Smooth muscle cell (in vitro differentiated cells): Measurements from ENCODE around the gene MYRFL. TPM values are rescaled to one million over a fixed set of nuclear protein-coding genes. Genes with fewer than 3 reads are reported as not detected.

Experiments
- DNase-seq: peaks from one replicate; lab custom pipeline; 2025; ENCODE audit not compliant: unreplicated experiment; lab: John Stamatoyannopoulos, UW
- H2AFZ ChIP-seq: fragments of 200-600 bp; sonication (generic); 2 replicates; pipeline ENCODE4 v1.6.0; 2016; ENCODE audit warnings: antibody characterized with exemption, low read depth, mild to moderate bottlenecking
- H3F3A ChIP-seq: fragments of 200-600 bp; sonication (generic); 2 replicates; pipeline ENCODE4 v1.6.0; 2017; ENCODE audit warnings: antibody characterized with exemption, low read depth
- H3K27ac ChIP-seq: fragments of 200-600 bp; sonication (generic); 2 replicates; pipeline ENCODE4 v1.5.1; 2016; ENCODE audit warnings: low read depth, mild to moderate bottlenecking
- H3K27me3 ChIP-seq: fragments of 200-600 bp; sonication (generic); 2 replicates; pipeline ENCODE4 v1.6.1; 2016; ENCODE audit warnings: low read depth, mild to moderate bottlenecking
- H3K36me3 ChIP-seq: fragments of 200-600 bp; sonication (generic); 2 replicates; pipeline ENCODE4 v1.5.1; 2016; ENCODE audit warnings: low read depth
- H3K4me1 ChIP-seq: fragments of 200-600 bp; sonication (generic); 2 replicates; pipeline ENCODE4 v1.5.1; 2016; ENCODE audit warnings: low read depth
- H3K4me2 ChIP-seq: fragments of 200-600 bp; sonication (generic); 2 replicates; pipeline ENCODE4 v1.6.0; 2016; ENCODE audit warnings: mild to moderate bottlenecking
- H3K4me3 ChIP-seq: fragments of 200-600 bp; sonication (generic); 2 replicates; pipeline ENCODE4 v1.5.1; 2016; ENCODE audit warnings: mild to moderate bottlenecking
- H3K79me2 ChIP-seq: fragments of 200-600 bp; sonication (generic); 2 replicates; pipeline ENCODE4 v1.6.0; 2016; ENCODE audit warnings: low read depth, mild to moderate bottlenecking
- H3K9ac ChIP-seq: fragments of 200-600 bp; sonication (generic); 2 replicates; pipeline ENCODE4 v1.6.0; 2016; ENCODE audit warnings: low read depth
- H3K9me3 ChIP-seq: fragments of 200-600 bp; sonication (generic); replicated peaks from 2 replicates; pipeline ENCODE4 v1.5.1; 2016; ENCODE audit warnings: low read depth
- H4K20me1 ChIP-seq: fragments of 200-600 bp; sonication (generic); 2 replicates; pipeline ENCODE4 v1.6.0; 2016; ENCODE audit warnings: low read depth
- CTCF ChIP-seq: fragments of 200-600 bp; sonication (generic); IDR thresholded peaks from 2 replicates; pipeline ENCODE4 v1.5.1; 2017; ENCODE audit warnings: borderline replicate concordance, mild to moderate bottlenecking, antibody characterized with exemption; ENCODE audit not compliant: insufficient read depth, poor library complexity, severe bottlenecking
- WGBS: methylation state at CpG from one replicate; pipeline ENCODE4 v1.1.7; 2016; ENCODE audit warnings: low lambda C conversion rate; 5-methylcytosine and 5-hydroxymethylcytosine counted together
- polyA plus RNA-seq: library from polyadenylated mRNA; unstranded; fragments of >200 nt; fragmentation: Nextera tagmentation; extraction: Ambion mirVana; gene quantifications from 2 replicates; pipeline ENCODE4 v1.2.1, GENCODE V29; 2016
- total RNA-seq: library from RNA; depleted of rRNA; stranded (reverse); fragments of >200 nt; gene quantifications from 2 replicates; pipeline ENCODE4 v1.2.3, GENCODE V29; 2014

Gene MYRFL
- total and polyA plus RNA-seq, 2 experiments from 2014 or later, result not detected

- Histone ChIP-seq H3K27ac (no peak overlapping the region), H3K4me3 (no peak overlapping the region), H3K36me3 (no peaks in the 10 kb centered on the region), H4K20me1 (no peaks in the 10 kb centered on the region), H3F3A (no peaks in the 10 kb centered on the region), H3K9me3 (no peaks in the 10 kb centered on the region), H3K27me3 (no peaks in the 10 kb centered on the region), H2AFZ (no peak overlapping the region), H3K9ac (no peak overlapping the region), H3K4me1 (no peaks in the 10 kb centered on the region), H3K79me2 (no peaks in the 10 kb centered on the region), H3K4me2 (no peak overlapping the region)
- DNase-seq, result no peak
- TF ChIP-seq CTCF, result no peak
- 97% methylated on average over 2 of the region's 2 CpGs for WGBS
These were observed 90.9 kb downstream of the MYRFL start for GRCh38 chr12:69915964-69916363.

- no peak for DNase-seq
- H3K9ac ChIP-seq, result peak overlapping the region; percentile 15
- H3K4me1 ChIP-seq, result no peaks in the 10 kb centered on the region
- no peaks in the 10 kb centered on the region for H4K20me1 ChIP-seq
- H3K27ac ChIP-seq, result peak overlapping the region; percentile 47
- 44% methylated on average over 5 of the region's 5 CpGs for WGBS
- H3K9me3 ChIP-seq, result no peaks in the 10 kb centered on the region
- peak overlapping the region; percentile 77 for H3K4me2 ChIP-seq
- peak overlapping the region; percentile 99 for H2AFZ ChIP-seq
- no peaks in the 10 kb centered on the region for H3K27me3 ChIP-seq
- H3K36me3 ChIP-seq, result no peaks in the 10 kb centered on the region
- H3K4me3 ChIP-seq, result no peak overlapping the region
- H3K79me2 ChIP-seq, result no peaks in the 10 kb centered on the region
- H3F3A ChIP-seq, result no peaks in the 10 kb centered on the region
- no peak for TF ChIP-seq CTCF
These were observed 91.7 kb downstream of the MYRFL start for GRCh38 chr12:69916544-69917235.

- Histone ChIP-seq H3K9me3 (no peaks in the 10 kb centered on the region), H2AFZ (no peak overlapping the region), H3K27ac (no peak overlapping the region), H3F3A (no peaks in the 10 kb centered on the region), H3K4me2 (no peak overlapping the region), H3K4me3 (no peak overlapping the region), H4K20me1 (no peaks in the 10 kb centered on the region), H3K36me3 (no peaks in the 10 kb centered on the region), H3K79me2 (no peaks in the 10 kb centered on the region), H3K27me3 (no peaks in the 10 kb centered on the region), H3K9ac (no peak overlapping the region), H3K4me1 (no peaks in the 10 kb centered on the region)
- no peak for TF ChIP-seq CTCF
- WGBS, result 97% methylated on average over 2 of the region's 2 CpGs
- no peak for DNase-seq
These were observed 93.3 kb downstream of the MYRFL start for GRCh38 chr12:69918287-69918686.

GRCh38 chr12:69919495-69919894, 94.5 kb downstream of the MYRFL start:
- 86% methylated on average over 3 of the region's 3 CpGs for WGBS
- no peaks in the 10 kb centered on the region for H3K36me3 ChIP-seq
- DNase-seq, result no peak

More at GRCh38 chr12:69919495-69919894, 94.5 kb downstream of the MYRFL start:
- Histone ChIP-seq H3K79me2 (no peaks in the 10 kb centered on the region), H3K27ac (no peak overlapping the region), H3K9ac (no peak overlapping the region), H3F3A (no peaks in the 10 kb centered on the region), H3K4me2 (no peak overlapping the region), H2AFZ (no peak overlapping the region), H3K4me1 (no peaks in the 10 kb centered on the region), H4K20me1 (no peaks in the 10 kb centered on the region), H3K4me3 (no peak overlapping the region), H3K27me3 (no peaks in the 10 kb centered on the region), H3K9me3 (no peaks in the 10 kb centered on the region)
- no peak for TF ChIP-seq CTCF
